Esophagus squamous epithelium (tissue), 5 donors: Measurements from ENCODE around the gene MCM9. TPM values are rescaled to one million over a fixed set of nuclear protein-coding genes. Genes with fewer than 3 reads are reported as not detected.

Source experiments
- DNase-seq: peaks from one replicate; lab custom pipeline; 2025; lab: John Stamatoyannopoulos, UW
- H3K27ac ChIP-seq, 4 donors: fragments of 200-600 bp; sonication (generic); one replicate each; pipeline ENCODE4 v1.5.1; 2016 to 2019; ENCODE audit warnings: mild to moderate bottlenecking in 1 of 4
- H3K27me3 ChIP-seq, 4 donors: fragments of 200-600 bp; sonication (generic); 1 replicate in 3 of 4; 2 replicates in 1 of 4; pipeline versions ENCODE4 v1.5.1 to v1.6.0; 2017 to 2021; ENCODE audit warnings: antibody characterized with exemption in 1 of 4
- H3K36me3 ChIP-seq, 3 donors: fragments of 200-600 bp; sonication (generic); one replicate each; pipeline ENCODE4 v1.5.1; 2016 to 2019
- H3K4me1 ChIP-seq, 3 donors: fragments of 200-600 bp; sonication (generic); one replicate each; pipeline ENCODE4 v1.5.1; 2017 to 2019
- H3K4me3 ChIP-seq, 4 donors: fragments of 200-600 bp; sonication (generic); 1 replicate in 3 of 4; 2 replicates in 1 of 4; pipeline ENCODE4 v1.5.1; 2016 to 2019; ENCODE audit warnings: mild to moderate bottlenecking in 2 of 4, moderate library complexity in 1 of 4
- H3K9me3 ChIP-seq, 3 donors: fragments of 200-600 bp; sonication (generic); one replicate each; pipeline ENCODE4 v1.5.1; 2016 to 2019
- CTCF ChIP-seq, 6 experiments: fragments of 450-650 bp in 4 of 6; fragments of 200-600 bp in 2 of 6; sonication (generic) in 2 of 6; IDR thresholded peaks; one replicate each; pipeline ENCODE4 v1.5.1; 2016 to 2019; ENCODE audit warnings: antibody characterized with exemption in 6 of 6, mild to moderate bottlenecking in 4 of 6, moderate library complexity in 4 of 6
- POLR2A ChIP-seq, 4 donors: fragments of 450-650 bp; IDR thresholded peaks; one replicate each; pipeline ENCODE4 v1.6.1; 2017; ENCODE audit warnings: antibody characterized with exemption in 4 of 4, mild to moderate bottlenecking in 4 of 4, moderate library complexity in 3 of 4
- WGBS, 2 donors: methylation state at CpG; one replicate each; pipeline ENCODE4 v1.1.5; 2018; 5-methylcytosine and 5-hydroxymethylcytosine counted together
- intact Hi-C: fragments of 100-400 bp; cut with DNase I; formaldehyde crosslinking; loops from one replicate; pipeline ENCODE4 v1.15.0; 2022
- total RNA-seq, 4 donors: library from RNA; depleted of rRNA; stranded (reverse); fragments of >200 nt; gene quantifications; one replicate each; pipeline ENCODE4 v1.1.0, GENCODE V29; 2016
- donor health status: DM: yes; HTN: yes; CAD: no.

The MCM9 gene
- total RNA-seq, 4 donors from 2014 or later, result 11.1 to 22.3 (median 15.1) TPM

GRCh38 chr6:118780668-118781067 lies 154.3 kb downstream of the MCM9 start:
- H3K4me1 ChIP-seq, result peaks cover 7 to 30% (median 13%) of the 10 kb centered on the region in 3 donors
- no peak for DNase-seq
- 25 to 44% methylated on average over 5 of the region's 5 CpGs for WGBS, 2 donors
- H3K36me3 ChIP-seq, result no peaks in the 10 kb centered on the region
- TF ChIP-seq POLR2A (IDR thresholded peaks at IDR 0.05), result no peak
- TF ChIP-seq CTCF (IDR thresholded peaks at IDR 0.05), result no peak
- no peaks in the 10 kb centered on the region for H3K9me3 ChIP-seq
- no peaks in the 10 kb centered on the region for H3K27me3 ChIP-seq
- no peak overlapping the region for H3K27ac ChIP-seq
- intact Hi-C loops, result no loop called here
- no peak overlapping the region for H3K4me3 ChIP-seq

GRCh38 chr6:118776607-118777549 lies 158.1 kb downstream of the MCM9 start:
- no peak overlapping the region for H3K27ac ChIP-seq
- H3K36me3 ChIP-seq, result no peaks in the 10 kb centered on the region
- H3K4me3 ChIP-seq, result no peak overlapping the region
- no peak for DNase-seq
- H3K9me3 ChIP-seq, result no peaks in the 10 kb centered on the region
- intact Hi-C loops, result loop anchor here (10.0 kb wide), 1 partner anchor 212 kb away; no protein-coding TSS in a partner anchor
- H3K27me3 ChIP-seq, result no peaks in the 10 kb centered on the region
- H3K4me1 ChIP-seq, result peaks cover 0 to 12% (median 7%) of the 10 kb centered on the region in 3 donors
- TF ChIP-seq CTCF (IDR thresholded peaks at IDR 0.05), result peak; percentile 42 to 82 (median 74)
- no peak for TF ChIP-seq POLR2A (IDR thresholded peaks at IDR 0.05)
- WGBS, 2 donors, result 44 to 50% methylated on average over 5 of the region's 5 CpGs

- no peak overlapping the region for H3K27ac ChIP-seq
- intact Hi-C loops, result loop anchor here (10.0 kb wide), 1 partner anchor 211 kb away; no protein-coding TSS in a partner anchor
- H3K4me1 ChIP-seq, result peaks cover 0 to 18% (median 7%) of the 10 kb centered on the region in 3 donors
- H3K36me3 ChIP-seq, result no peaks in the 10 kb centered on the region
- TF ChIP-seq CTCF (IDR thresholded peaks at IDR 0.05) (no peak), POLR2A (IDR thresholded peaks at IDR 0.05) (no peak)
- 89 to 94% methylated on average over 2 of the region's 2 CpGs for WGBS, 2 donors
- no peak for DNase-seq
- H3K27me3 ChIP-seq, result no peaks in the 10 kb centered on the region
- no peak overlapping the region for H3K4me3 ChIP-seq
- no peaks in the 10 kb centered on the region for H3K9me3 ChIP-seq
These were observed 159.6 kb downstream of the MCM9 start for GRCh38 chr6:118775381-118775780.

- 75 to 89% methylated on average over 2 of the region's 2 CpGs for WGBS, 2 donors
- H3K4me1 ChIP-seq, result peaks cover 0 to 25% (median 7%) of the 10 kb centered on the region in 3 donors
- no peaks in the 10 kb centered on the region for H3K27me3 ChIP-seq
- DNase-seq, result no peak
- TF ChIP-seq POLR2A (IDR thresholded peaks at IDR 0.05) (no peak), CTCF (IDR thresholded peaks at IDR 0.05) (no peak)
- no peaks in the 10 kb centered on the region for H3K36me3 ChIP-seq
- no peak overlapping the region for H3K4me3 ChIP-seq
- intact Hi-C loops, result loop anchor here (10.0 kb wide), 1 partner anchor 210 kb away; no protein-coding TSS in a partner anchor
- H3K9me3 ChIP-seq, result no peaks in the 10 kb centered on the region
- H3K27ac ChIP-seq, result no peak overlapping the region
These were observed 160.4 kb downstream of the MCM9 start for GRCh38 chr6:118774581-118774980.

GRCh38 chr6:118772886-118773285 lies 162.1 kb downstream of the MCM9 start:
- Histone ChIP-seq H3K4me1 (peaks cover 0 to 42% (median 15%) of the 10 kb centered on the region in 3 donors), H3K36me3 (no peaks in the 10 kb centered on the region), H3K27ac (no peak overlapping the region), H3K4me3 (no peak overlapping the region), H3K9me3 (no peaks in the 10 kb centered on the region), H3K27me3 (no peaks in the 10 kb centered on the region)
- WGBS, 2 donors, result 51 to 66% methylated on average over 3 of the region's 3 CpGs
- TF ChIP-seq POLR2A (IDR thresholded peaks at IDR 0.05), result no peak
- TF ChIP-seq CTCF (IDR thresholded peaks at IDR 0.05), result no peak
- intact Hi-C loops, result loop anchor here (10.0 kb wide), 1 partner anchor 208 kb away; no protein-coding TSS in a partner anchor
- DNase-seq, result no peak
